ENCODE measurements around the gene NME2.

DNA sequence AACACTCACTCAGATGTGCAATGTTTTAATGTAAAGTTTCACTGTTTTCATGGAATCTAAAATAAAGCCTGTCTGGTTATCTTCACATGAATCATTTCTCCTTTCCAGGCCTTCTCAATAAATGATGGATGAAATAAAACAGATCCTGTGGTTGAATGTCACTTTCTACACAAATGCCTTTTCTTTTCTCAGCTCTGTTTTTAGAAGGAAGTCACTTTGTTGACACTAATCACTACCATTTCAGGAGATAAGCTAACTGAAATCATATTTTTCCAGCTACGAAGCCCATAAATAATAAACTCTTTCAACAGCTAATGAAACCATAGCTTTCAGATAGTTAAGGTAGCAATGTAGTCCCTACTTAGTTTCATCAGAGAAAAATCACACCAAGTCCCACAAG, 17.9 kb downstream of the NME2 start:
- TF ChIP-seq, protein P1, sequence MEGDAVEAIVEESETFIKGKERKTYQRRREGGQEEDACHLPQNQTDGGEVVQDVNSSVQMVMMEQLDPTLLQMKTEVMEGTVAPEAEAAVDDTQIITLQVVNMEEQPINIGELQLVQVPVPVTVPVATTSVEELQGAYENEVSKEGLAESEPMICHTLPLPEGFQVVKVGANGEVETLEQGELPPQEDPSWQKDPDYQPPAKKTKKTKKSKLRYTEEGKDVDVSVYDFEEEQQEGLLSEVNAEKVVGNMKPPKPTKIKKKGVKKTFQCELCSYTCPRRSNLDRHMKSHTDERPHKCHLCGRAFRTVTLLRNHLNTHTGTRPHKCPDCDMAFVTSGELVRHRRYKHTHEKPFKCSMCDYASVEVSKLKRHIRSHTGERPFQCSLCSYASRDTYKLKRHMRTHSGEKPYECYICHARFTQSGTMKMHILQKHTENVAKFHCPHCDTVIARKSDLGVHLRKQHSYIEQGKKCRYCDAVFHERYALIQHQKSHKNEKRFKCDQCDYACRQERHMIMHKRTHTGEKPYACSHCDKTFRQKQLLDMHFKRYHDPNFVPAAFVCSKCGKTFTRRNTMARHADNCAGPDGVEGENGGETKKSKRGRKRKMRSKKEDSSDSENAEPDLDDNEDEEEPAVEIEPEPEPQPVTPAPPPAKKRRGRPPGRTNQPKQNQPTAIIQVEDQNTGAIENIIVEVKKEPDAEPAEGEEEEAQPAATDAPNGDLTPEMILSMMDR (IDR thresholded peaks at IDR 0.05; ENCODE audit: low read depth, low read length) = no peak
- TF ChIP-seq EZH2phosphoT487 (IDR thresholded peaks at IDR 0.05; ENCODE audit: low read depth) = no peak
